Neural cell (in vitro differentiated cells): ENCODE measurements around the gene NAV1. TPM values are rescaled to one million over a fixed set of nuclear protein-coding genes. Genes with fewer than 3 reads are reported as not detected.

ENCODE experiments used
- H2AFZ ChIP-seq: fragments of 200-600, 300-800 bp; sonication (generic), shearing (Covaris generic); 2 replicates; pipeline ENCODE4 v1.6.0; 2014; ENCODE audit warnings: low read depth, mild to moderate bottlenecking, antibody characterized with exemption, low read length, moderate library complexity
- H3F3A ChIP-seq: fragments of 200-600 bp; shearing (Covaris generic); 2 replicates; pipeline ENCODE4 v1.6.1; 2016; ENCODE audit warnings: mild to moderate bottlenecking, moderate library complexity, mixed read lengths, antibody characterized with exemption, low read length; ENCODE audit not compliant: insufficient read depth, poor library complexity, severe bottlenecking
- H3K27ac ChIP-seq: fragments of 200-600, 300-800 bp; sonication (generic), shearing (Covaris generic); 2 replicates; pipeline ENCODE4 v1.5.1; 2014; ENCODE audit warnings: mild to moderate bottlenecking, low read length, moderate library complexity
- H3K27me3 ChIP-seq: fragments of 300-800, 200-600 bp; sonication (generic), shearing (Covaris generic); 2 replicates; pipeline ENCODE4 v1.6.0; 2014; ENCODE audit warnings: mild to moderate bottlenecking, low read depth, low read length, moderate library complexity; ENCODE audit not compliant: insufficient read depth
- H3K36me3 ChIP-seq: fragments of 300-800, 200-600 bp; sonication (generic), shearing (Covaris generic); 2 replicates; pipeline ENCODE4 v1.5.1; 2014; ENCODE audit warnings: mild to moderate bottlenecking, antibody characterized with exemption, low read length, moderate library complexity; ENCODE audit not compliant: insufficient read depth
- H3K4me2 ChIP-seq: fragments of 300-800, 200-600 bp; sonication (generic), shearing (Covaris generic); 2 replicates; pipeline ENCODE4 v1.6.0; 2014; ENCODE audit warnings: mild to moderate bottlenecking, low read length
- H3K4me3 ChIP-seq: fragments of 300-800, 200-600 bp; sonication (generic), shearing (Covaris generic); 2 replicates; pipeline ENCODE4 v1.5.1; 2014; ENCODE audit warnings: mild to moderate bottlenecking, low read length, moderate library complexity
- H3K79me2 ChIP-seq: fragments of 200-600 bp; shearing (Covaris generic); replicated peaks from 2 replicates; pipeline ENCODE4 v1.6.0; 2014; ENCODE audit warnings: mild to moderate bottlenecking, low read length, moderate library complexity; ENCODE audit not compliant: insufficient read depth
- H3K9ac ChIP-seq: fragments of 300-800, 200-600 bp; sonication (generic), shearing (Covaris generic); 2 replicates; pipeline ENCODE4 v1.6.1; 2016; ENCODE audit warnings: mild to moderate bottlenecking, low read length, mixed read lengths
- H3K9me2 ChIP-seq: fragments of 200-600 bp; shearing (Covaris generic); 2 replicates; pipeline ENCODE4 v1.6.1; 2016; ENCODE audit warnings: mild to moderate bottlenecking, low read length, mixed read lengths; ENCODE audit not compliant: insufficient read depth
- H3K9me3 ChIP-seq: fragments of 200-600, 300-800 bp; sonication (generic), shearing (Covaris generic); 2 replicates; pipeline ENCODE4 v1.6.1; 2016; ENCODE audit warnings: mild to moderate bottlenecking, mixed run types, low read length, moderate library complexity, mixed read lengths
- H4K20me1 ChIP-seq: fragments of 200-600 bp; shearing (Covaris generic); 2 replicates; pipeline ENCODE4 v1.6.1; 2016; ENCODE audit warnings: mild to moderate bottlenecking, mixed run types; ENCODE audit not compliant: insufficient read depth
- EP300 ChIP-seq: fragments of 450-650 bp; conservative IDR thresholded peaks from 2 replicates; pipeline ENCODE4 v1.6.1; 2014; ENCODE audit warnings: antibody characterized with exemption, mild to moderate bottlenecking, moderate library complexity; ENCODE audit not compliant: poor library complexity, severe bottlenecking
- EZH2 ChIP-seq: fragments of 200-600, 300-800 bp; shearing (Covaris generic), sonication (generic); IDR thresholded peaks from 2 replicates; pipeline ENCODE4 v1.6.1; 2014; ENCODE audit warnings: antibody characterized with exemption, low read length, borderline replicate concordance, mild to moderate bottlenecking; ENCODE audit not compliant: insufficient read depth, poor library complexity, severe bottlenecking
- MXI1 ChIP-seq: fragments of 450-650 bp; conservative IDR thresholded peaks from 2 replicates; pipeline ENCODE4 v1.6.1; 2014; ENCODE audit warnings: antibody characterized with exemption, mild to moderate bottlenecking; ENCODE audit not compliant: poor library complexity, severe bottlenecking
- POLR2AphosphoS5 ChIP-seq: IDR thresholded peaks from 2 replicates; pipeline ENCODE4 v1.6.1; 2012
- RAD21 ChIP-seq: fragments of 450-650 bp; conservative IDR thresholded peaks from 2 replicates; pipeline ENCODE4 v1.6.1; 2014; ENCODE audit warnings: antibody characterized with exemption, mild to moderate bottlenecking, moderate library complexity
- SMC3 ChIP-seq: fragments of 450-650 bp; conservative IDR thresholded peaks from 2 replicates; pipeline ENCODE4 v1.6.1; 2014; ENCODE audit warnings: antibody characterized with exemption, mild to moderate bottlenecking, moderate library complexity; ENCODE audit not compliant: poor library complexity
- TAF1 ChIP-seq: IDR thresholded peaks from 2 replicates; pipeline ENCODE4 v1.6.1; 2012; ENCODE audit warnings: low read depth
- polyA plus RNA-seq: library from polyadenylated mRNA; depleted of rRNA; stranded (reverse); fragments of >200 nt; gene quantifications from 2 replicates; pipeline ENCODE4 v1.2.3, GENCODE V29; 2014
- TF ChIP-seq, protein P1 (sequence below): IDR thresholded peaks from 2 replicates; pipeline ENCODE4 v1.6.1; 2012; ENCODE audit warnings: borderline replicate concordance
- TF ChIP-seq, protein P2 (sequence below): fragments of 450-650 bp; IDR thresholded peaks from 2 replicates; pipeline ENCODE4 v1.5.1; 2014; ENCODE audit warnings: antibody characterized with exemption, mild to moderate bottlenecking, moderate library complexity; ENCODE audit not compliant: poor library complexity, severe bottlenecking

NAV1 gene
- polyA plus RNA-seq, 1 donor from 2014 or later: 33.2 TPM

DNA sequence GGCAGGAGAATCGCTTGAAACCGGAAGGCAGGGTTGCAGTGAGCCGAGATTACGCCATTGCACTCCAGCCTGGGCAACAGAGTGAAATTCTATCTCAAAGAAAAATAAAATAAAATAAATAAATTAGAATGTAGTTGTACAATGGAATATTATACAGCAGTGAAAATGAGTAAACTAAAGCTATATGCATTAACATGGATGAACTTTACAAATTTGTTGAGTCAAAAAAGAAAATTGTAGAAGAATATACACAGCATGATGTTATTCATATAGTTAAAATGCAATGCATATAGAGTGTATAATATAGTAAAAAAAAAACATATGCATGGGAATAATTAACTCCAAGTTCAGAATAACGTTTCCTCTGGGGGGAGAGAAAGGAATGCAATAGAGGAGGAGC is 11.0 kb upstream of the NAV1 start:
- Histone ChIP-seq H3K4me2 (no peak overlapping the region), H2AFZ (no peak overlapping the region), H3K9me2 (no peaks in the 10 kb centered on the region), H3K9ac (no peak overlapping the region), H3K27ac (no peak overlapping the region), H4K20me1 (no peaks in the 10 kb centered on the region), H3K27me3 (no peaks in the 10 kb centered on the region), H3K9me3 (no peaks in the 10 kb centered on the region), H3K79me2 (no peaks in the 10 kb centered on the region), H3F3A (no peaks in the 10 kb centered on the region), H3K36me3 (no peaks in the 10 kb centered on the region), H3K4me3 (no peak overlapping the region)
- no peak for TF ChIP-seq EZH2
- TF ChIP-seq POLR2AphosphoS5: no peak
- no peak for TF ChIP-seq TAF1
- no peak for TF ChIP-seq EP300
- TF ChIP-seq SMC3: no peak
- TF ChIP-seq, protein P1, sequence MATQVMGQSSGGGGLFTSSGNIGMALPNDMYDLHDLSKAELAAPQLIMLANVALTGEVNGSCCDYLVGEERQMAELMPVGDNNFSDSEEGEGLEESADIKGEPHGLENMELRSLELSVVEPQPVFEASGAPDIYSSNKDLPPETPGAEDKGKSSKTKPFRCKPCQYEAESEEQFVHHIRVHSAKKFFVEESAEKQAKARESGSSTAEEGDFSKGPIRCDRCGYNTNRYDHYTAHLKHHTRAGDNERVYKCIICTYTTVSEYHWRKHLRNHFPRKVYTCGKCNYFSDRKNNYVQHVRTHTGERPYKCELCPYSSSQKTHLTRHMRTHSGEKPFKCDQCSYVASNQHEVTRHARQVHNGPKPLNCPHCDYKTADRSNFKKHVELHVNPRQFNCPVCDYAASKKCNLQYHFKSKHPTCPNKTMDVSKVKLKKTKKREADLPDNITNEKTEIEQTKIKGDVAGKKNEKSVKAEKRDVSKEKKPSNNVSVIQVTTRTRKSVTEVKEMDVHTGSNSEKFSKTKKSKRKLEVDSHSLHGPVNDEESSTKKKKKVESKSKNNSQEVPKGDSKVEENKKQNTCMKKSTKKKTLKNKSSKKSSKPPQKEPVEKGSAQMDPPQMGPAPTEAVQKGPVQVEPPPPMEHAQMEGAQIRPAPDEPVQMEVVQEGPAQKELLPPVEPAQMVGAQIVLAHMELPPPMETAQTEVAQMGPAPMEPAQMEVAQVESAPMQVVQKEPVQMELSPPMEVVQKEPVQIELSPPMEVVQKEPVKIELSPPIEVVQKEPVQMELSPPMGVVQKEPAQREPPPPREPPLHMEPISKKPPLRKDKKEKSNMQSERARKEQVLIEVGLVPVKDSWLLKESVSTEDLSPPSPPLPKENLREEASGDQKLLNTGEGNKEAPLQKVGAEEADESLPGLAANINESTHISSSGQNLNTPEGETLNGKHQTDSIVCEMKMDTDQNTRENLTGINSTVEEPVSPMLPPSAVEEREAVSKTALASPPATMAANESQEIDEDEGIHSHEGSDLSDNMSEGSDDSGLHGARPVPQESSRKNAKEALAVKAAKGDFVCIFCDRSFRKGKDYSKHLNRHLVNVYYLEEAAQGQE: no peak
- TF ChIP-seq, protein P2, sequence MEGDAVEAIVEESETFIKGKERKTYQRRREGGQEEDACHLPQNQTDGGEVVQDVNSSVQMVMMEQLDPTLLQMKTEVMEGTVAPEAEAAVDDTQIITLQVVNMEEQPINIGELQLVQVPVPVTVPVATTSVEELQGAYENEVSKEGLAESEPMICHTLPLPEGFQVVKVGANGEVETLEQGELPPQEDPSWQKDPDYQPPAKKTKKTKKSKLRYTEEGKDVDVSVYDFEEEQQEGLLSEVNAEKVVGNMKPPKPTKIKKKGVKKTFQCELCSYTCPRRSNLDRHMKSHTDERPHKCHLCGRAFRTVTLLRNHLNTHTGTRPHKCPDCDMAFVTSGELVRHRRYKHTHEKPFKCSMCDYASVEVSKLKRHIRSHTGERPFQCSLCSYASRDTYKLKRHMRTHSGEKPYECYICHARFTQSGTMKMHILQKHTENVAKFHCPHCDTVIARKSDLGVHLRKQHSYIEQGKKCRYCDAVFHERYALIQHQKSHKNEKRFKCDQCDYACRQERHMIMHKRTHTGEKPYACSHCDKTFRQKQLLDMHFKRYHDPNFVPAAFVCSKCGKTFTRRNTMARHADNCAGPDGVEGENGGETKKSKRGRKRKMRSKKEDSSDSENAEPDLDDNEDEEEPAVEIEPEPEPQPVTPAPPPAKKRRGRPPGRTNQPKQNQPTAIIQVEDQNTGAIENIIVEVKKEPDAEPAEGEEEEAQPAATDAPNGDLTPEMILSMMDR: no peak
- no peak for TF ChIP-seq RAD21
- TF ChIP-seq MXI1: no peak

DNA sequence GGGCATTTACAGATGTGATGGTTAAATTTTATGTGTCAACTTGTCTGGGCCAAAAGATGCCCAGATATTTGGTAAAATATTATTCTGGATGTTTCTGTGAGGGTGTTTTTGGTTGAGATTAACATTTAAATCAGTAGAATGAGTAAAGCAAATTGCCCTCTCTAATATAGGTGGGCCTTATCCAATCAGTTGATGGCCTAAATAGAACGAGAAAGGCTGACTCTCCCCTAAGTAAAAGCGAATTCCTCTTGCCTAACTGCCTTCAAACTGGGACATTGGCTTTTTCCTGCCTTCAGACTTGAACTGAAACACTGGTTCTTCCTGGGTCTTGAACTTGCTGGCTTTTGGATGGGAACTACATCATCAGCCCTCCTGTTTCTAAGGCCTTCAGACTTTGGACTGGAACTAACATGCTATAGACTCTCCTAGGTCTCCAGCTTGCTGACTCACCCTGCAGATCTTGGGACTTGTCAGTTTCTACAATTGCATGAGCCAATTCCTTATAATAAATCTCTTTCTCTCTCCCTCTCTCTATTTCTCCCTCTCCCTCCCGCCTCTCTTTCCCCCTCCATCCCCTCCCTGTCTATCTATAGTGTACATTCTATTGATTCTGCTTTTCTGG is 10.2 kb upstream of the NAV1 start:
- Histone ChIP-seq H3K36me3 (no peaks in the 10 kb centered on the region), H3K79me2 (no peaks in the 10 kb centered on the region), H3K4me2 (no peak overlapping the region), H3K9ac (no peak overlapping the region), H3K27ac (no peak overlapping the region), H3K9me2 (no peaks in the 10 kb centered on the region), H4K20me1 (no peaks in the 10 kb centered on the region), H3K4me3 (no peak overlapping the region), H3F3A (no peaks in the 10 kb centered on the region), H2AFZ (no peak overlapping the region), H3K27me3 (no peaks in the 10 kb centered on the region), H3K9me3 (no peaks in the 10 kb centered on the region)
- TF ChIP-seq SMC3: no peak
